ENCODE measurements around the gene RHEB.

Gene RHEB

GRCh38 chr7:151448261-151449252 is 71.1 kb downstream of the RHEB start:
- TF ChIP-seq CTCF (IDR thresholded peaks at IDR 0.05; ENCODE audit: low read depth, low read length, poor library complexity, severe bottlenecking) (peak; percentile 64), EZH2phosphoT487 (IDR thresholded peaks at IDR 0.05; ENCODE audit: borderline replicate concordance, low read length) (no peak)
- no peaks in the 10 kb centered on the region for H3F3A ChIP-seq (ENCODE audit: control insufficient read depth, insufficient read depth)
- no peaks in the 10 kb centered on the region for H3K79me2 ChIP-seq (ENCODE audit: control insufficient read depth, low read length)
- H4K20me1 ChIP-seq (ENCODE audit: control insufficient read depth, insufficient read depth, low read depth, low read length), result no peaks in the 10 kb centered on the region
- H3K4me3 ChIP-seq (ENCODE audit: low read length), result no peak overlapping the region
- H3K9me2 ChIP-seq (replicated peaks; ENCODE audit: control insufficient read depth, low read length), result no peaks in the 10 kb centered on the region
- no peaks in the 10 kb centered on the region for H3K9me3 ChIP-seq (ENCODE audit: control insufficient read depth, insufficient read depth, low read length)
- H3K27ac ChIP-seq (ENCODE audit: low read depth, low read length), result no peak overlapping the region
- H3K27me3 ChIP-seq (ENCODE audit: control insufficient read depth, low read length), result peaks cover 16% of the 10 kb centered on the region; the same call in 1 of the 2 replicates
- no peaks in the 10 kb centered on the region for H3K36me3 ChIP-seq (ENCODE audit: control insufficient read depth, low read length)
- H3K4me2 ChIP-seq (ENCODE audit: low read length), result no peak overlapping the region
- peaks cover 4% of the 10 kb centered on the region for H3K4me1 ChIP-seq (ENCODE audit: control insufficient read depth, low read length)

GRCh38 chr7:151447901-151448260 is 71.8 kb downstream of the RHEB start:
- H3K27me3 ChIP-seq (ENCODE audit: control insufficient read depth, low read length), result peaks cover 19% of the 10 kb centered on the region
- H3K9me3 ChIP-seq (ENCODE audit: control insufficient read depth, insufficient read depth, low read length), result no peaks in the 10 kb centered on the region
- H4K20me1 ChIP-seq (ENCODE audit: control insufficient read depth, insufficient read depth, low read depth, low read length), result no peaks in the 10 kb centered on the region
- H3K4me1 ChIP-seq (ENCODE audit: control insufficient read depth, low read length), result peaks cover 4% of the 10 kb centered on the region
- H3K4me3 ChIP-seq (ENCODE audit: low read length), result no peak overlapping the region
- no peak overlapping the region for H3K4me2 ChIP-seq (ENCODE audit: low read length)
- H3K79me2 ChIP-seq (ENCODE audit: control insufficient read depth, low read length), result no peaks in the 10 kb centered on the region
- no peak for TF ChIP-seq CTCF (IDR thresholded peaks at IDR 0.05; ENCODE audit: low read depth, low read length, poor library complexity, severe bottlenecking)
- TF ChIP-seq EZH2phosphoT487 (IDR thresholded peaks at IDR 0.05; ENCODE audit: borderline replicate concordance, low read length), result no peak
- no peaks in the 10 kb centered on the region for H3K36me3 ChIP-seq (ENCODE audit: control insufficient read depth, low read length)
- no peaks in the 10 kb centered on the region for H3K9me2 ChIP-seq (replicated peaks; ENCODE audit: control insufficient read depth, low read length)
- H3F3A ChIP-seq (ENCODE audit: control insufficient read depth, insufficient read depth), result no peaks in the 10 kb centered on the region
- H3K27ac ChIP-seq (ENCODE audit: low read depth, low read length), result no peak overlapping the region

GRCh38 chr7:151447312-151447711 is 72.4 kb downstream of the RHEB start:
- Histone ChIP-seq H3K79me2 (ENCODE audit: control insufficient read depth, low read length) (no peaks in the 10 kb centered on the region), H3K4me2 (ENCODE audit: low read length) (no peak overlapping the region), H3K27ac (ENCODE audit: low read depth, low read length) (no peak overlapping the region), H3K9me2 (replicated peaks; ENCODE audit: control insufficient read depth, low read length) (no peaks in the 10 kb centered on the region), H3K36me3 (ENCODE audit: control insufficient read depth, low read length) (no peaks in the 10 kb centered on the region), H3K9me3 (ENCODE audit: control insufficient read depth, insufficient read depth, low read length) (no peaks in the 10 kb centered on the region), H4K20me1 (ENCODE audit: control insufficient read depth, insufficient read depth, low read depth, low read length) (no peaks in the 10 kb centered on the region), H3F3A (ENCODE audit: control insufficient read depth, insufficient read depth) (no peaks in the 10 kb centered on the region), H3K27me3 (ENCODE audit: control insufficient read depth, low read length) (peaks cover 20% of the 10 kb centered on the region), H3K4me1 (ENCODE audit: control insufficient read depth, low read length) (peaks cover 4% of the 10 kb centered on the region), H3K4me3 (ENCODE audit: low read length) (no peak overlapping the region)
- TF ChIP-seq EZH2phosphoT487 (IDR thresholded peaks at IDR 0.05; ENCODE audit: borderline replicate concordance, low read length) (no peak), CTCF (IDR thresholded peaks at IDR 0.05; ENCODE audit: low read depth, low read length, poor library complexity, severe bottlenecking) (no peak)
